PC-9 (cell line): ENCODE data around the gene RBM4B. TPM values are rescaled to one million over a fixed set of nuclear protein-coding genes. Genes with fewer than 3 reads are reported as not detected.
"Not testable (repeated sequence)": the region's sequence is repeated elsewhere in the genome, so short reads cannot be mapped to it uniquely, and the experiment has no call there.

Experiments used
- BruUV-seq: library from RNA; stranded (reverse); fragments of 400-500 nt; replicated peaks from 2 replicates; lab custom pipeline; 2021; lab: Mats Ljungman, UMichigan
- CTCF ChIA-PET: fragments of 300-600 bp; sonication (Branson Sonifier 250); formaldehyde crosslinking; loops from one replicate; lab custom pipeline; 2022; ENCODE audit warnings: antibody characterized with exemption; lab: Charles Lee
- POLR2A ChIA-PET: fragments of 300-600 bp; sonication (Branson Sonifier 250); formaldehyde crosslinking; loops from one replicate; lab custom pipeline; 2022; ENCODE audit warnings: antibody characterized with exemption; ENCODE audit not compliant: unreplicated experiment; lab: Charles Lee
- DNase-seq, 2 experiments: peaks; one replicate each; pipeline versions ENCODE4 v3.0.0 to v3.0.0-alpha.2; 2015 to 2022; ENCODE audit warnings: mixed read lengths in 1 of 2
- H2AFZ ChIP-seq: fragments of 200-600 bp; sonication (generic); 2 replicates; pipeline ENCODE4 v1.8.1; 2017; ENCODE audit warnings: antibody characterized with exemption
- H3F3A ChIP-seq: fragments of 200-600 bp; sonication (generic); 2 replicates; pipeline ENCODE4 v1.8.1; 2017; ENCODE audit warnings: antibody characterized with exemption, mild to moderate bottlenecking, low read depth; ENCODE audit not compliant: insufficient read depth
- H3K27ac ChIP-seq: fragments of 200-600 bp; sonication (generic); 2 replicates; pipeline ENCODE4 v1.6.1; 2016; ENCODE audit warnings: mixed run types
- H3K27me3 ChIP-seq: fragments of 200-600 bp; sonication (generic); 2 replicates; pipeline ENCODE4 v1.6.1; 2016; ENCODE audit warnings: low read depth, mixed run types; ENCODE audit not compliant: insufficient read depth
- H3K36me3 ChIP-seq: fragments of 200-600 bp; sonication (generic); 2 replicates; pipeline ENCODE4 v1.6.1; 2016; ENCODE audit warnings: low read depth, mixed run types
- H3K4me1 ChIP-seq: fragments of 200-600 bp; sonication (generic); replicated peaks from 2 replicates; pipeline ENCODE4 v1.6.1; 2016; ENCODE audit warnings: mixed run types; ENCODE audit not compliant: insufficient read depth
- H3K4me2 ChIP-seq: fragments of 200-600 bp; sonication (generic); 2 replicates; pipeline ENCODE4 v1.6.1; 2017; ENCODE audit warnings: mixed run types
- H3K4me3 ChIP-seq: fragments of 200-600 bp; sonication (generic); 2 replicates; pipeline ENCODE4 v1.6.1; 2016; ENCODE audit warnings: mixed run types
- H3K79me2 ChIP-seq: fragments of 200-600 bp; sonication (generic); 2 replicates; pipeline ENCODE4 v1.6.1; 2017; ENCODE audit warnings: low read depth, mixed run types
- H3K9me2 ChIP-seq: fragments of 200-600 bp; sonication (generic); 2 replicates; pipeline ENCODE4 v1.8.1; 2017; ENCODE audit warnings: mild to moderate bottlenecking; ENCODE audit not compliant: insufficient read depth
- H3K9me3 ChIP-seq: fragments of 200-600 bp; sonication (generic); 2 replicates; pipeline ENCODE4 v1.8.1; 2016; ENCODE audit warnings: low read depth; ENCODE audit not compliant: insufficient read depth
- H4K20me1 ChIP-seq: fragments of 200-600 bp; sonication (generic); 2 replicates; pipeline ENCODE4 v1.8.1; 2017; ENCODE audit not compliant: insufficient read depth
- CTCF ChIP-seq: fragments of 200-600 bp; sonication (generic); conservative IDR thresholded peaks from 2 replicates; pipeline ENCODE4 v1.6.1; 2017; ENCODE audit warnings: mixed run types, antibody characterized with exemption, mild to moderate bottlenecking, moderate library complexity
- EZH2 ChIP-seq: fragments of 200-600 bp; sonication (generic); IDR thresholded peaks from 2 replicates; pipeline ENCODE4 v1.8.0; 2017; ENCODE audit warnings: antibody characterized with exemption, low read depth
- intact Hi-C: fragments of 100-400 bp; cut with micrococcal nuclease; formaldehyde crosslinking; loops from one replicate; pipeline ENCODE4 v1.10.0; 2022; ENCODE audit not compliant: unreplicated experiment
- total RNA-seq: library from RNA; stranded (reverse); gene quantifications from 2 replicates; pipeline ENCODE4 v1.2.3, GENCODE V29; 2021

The RBM4B gene
- total RNA-seq, 1 experiment from 2014 or later: 24.8 TPM

- Histone ChIP-seq H4K20me1 (peaks cover 99% of the 10 kb centered on the region), H3F3A (peaks cover 64% of the 10 kb centered on the region), H3K27me3 (no peaks in the 10 kb centered on the region), H2AFZ (no peak overlapping the region), H3K27ac (no peak overlapping the region), H3K4me2 (no peak overlapping the region), H3K4me3 (no peak overlapping the region), H3K36me3 (peaks cover 73% of the 10 kb centered on the region), H3K4me1 (peaks cover 34% of the 10 kb centered on the region), H3K79me2 (peaks cover 97% of the 10 kb centered on the region), H3K9me2 (no peaks in the 10 kb centered on the region), H3K9me3 (no peaks in the 10 kb centered on the region)
- ChIA-PET POLR2A (no interaction called here), CTCF (no interaction called here)
- DNase-seq: no peak
- BruUV-seq: no TSS peak
- TF ChIP-seq CTCF: no peak
- TF ChIP-seq EZH2: no peak
- intact Hi-C loops: no loop called here
Measured at GRCh38 chr11:66643745-66644437, 33.8 kb downstream of the RBM4B start.

- H3K4me1 ChIP-seq: peaks cover 38% of the 10 kb centered on the region
- CTCF ChIA-PET: no interaction called here
- H3K9me3 ChIP-seq: no peaks in the 10 kb centered on the region
- DNase-seq: peak in 1 of 2 experiments; percentile 52
- H3K79me2 ChIP-seq: peaks cover 96% of the 10 kb centered on the region
- intact Hi-C loops: no loop called here
- TF ChIP-seq CTCF (no peak), EZH2 (no peak)
- BruUV-seq: no TSS peak
- H3K36me3 ChIP-seq: peaks cover 68% of the 10 kb centered on the region
- no peak overlapping the region for H3K27ac ChIP-seq
- H3K27me3 ChIP-seq: no peaks in the 10 kb centered on the region
- peak overlapping the region; percentile 87 for H3K4me2 ChIP-seq
- peak overlapping the region; percentile 92; the same call in 1 of the 2 replicates for H3K4me3 ChIP-seq
- H2AFZ ChIP-seq: no peak overlapping the region
- no peaks in the 10 kb centered on the region for H3K9me2 ChIP-seq
- POLR2A ChIA-PET: interaction anchor here (0.7 kb wide), 1 partner anchor 19 kb away, joined by 4 read pairs; no protein-coding TSS in a partner anchor
- peaks cover 62% of the 10 kb centered on the region for H3F3A ChIP-seq
- peaks cover 79% of the 10 kb centered on the region for H4K20me1 ChIP-seq
Measured at GRCh38 chr11:66641834-66642233, 35.9 kb downstream of the RBM4B start.

- H2AFZ ChIP-seq, H3K27me3 ChIP-seq, BruUV-seq, POLR2A ChIA-PET, H3K27ac ChIP-seq, intact Hi-C loops, H3K9me2 ChIP-seq, DNase-seq, H3K9me3 ChIP-seq: not testable (repeated sequence)
- H3K4me3 ChIP-seq: peak overlapping the region; percentile 92; the same call in 1 of the 2 replicates
- H3F3A ChIP-seq: peaks cover 65% of the 10 kb centered on the region
- CTCF ChIA-PET: interaction anchor here (0.5 kb wide), 1 partner anchor 698 kb away, joined by 4 read pairs; no protein-coding TSS in a partner anchor
- peak overlapping the region; percentile 87 for H3K4me2 ChIP-seq
- H3K36me3 ChIP-seq: peaks cover 49% of the 10 kb centered on the region
- peaks cover 38% of the 10 kb centered on the region for H3K4me1 ChIP-seq
- H4K20me1 ChIP-seq: peaks cover 59% of the 10 kb centered on the region
- H3K79me2 ChIP-seq: peaks cover 96% of the 10 kb centered on the region
Measured at GRCh38 chr11:66639814-66640340, 37.8 kb downstream of the RBM4B start.
